ENCODE data around the gene LCNL1.

LCNL1 gene

DNA sequence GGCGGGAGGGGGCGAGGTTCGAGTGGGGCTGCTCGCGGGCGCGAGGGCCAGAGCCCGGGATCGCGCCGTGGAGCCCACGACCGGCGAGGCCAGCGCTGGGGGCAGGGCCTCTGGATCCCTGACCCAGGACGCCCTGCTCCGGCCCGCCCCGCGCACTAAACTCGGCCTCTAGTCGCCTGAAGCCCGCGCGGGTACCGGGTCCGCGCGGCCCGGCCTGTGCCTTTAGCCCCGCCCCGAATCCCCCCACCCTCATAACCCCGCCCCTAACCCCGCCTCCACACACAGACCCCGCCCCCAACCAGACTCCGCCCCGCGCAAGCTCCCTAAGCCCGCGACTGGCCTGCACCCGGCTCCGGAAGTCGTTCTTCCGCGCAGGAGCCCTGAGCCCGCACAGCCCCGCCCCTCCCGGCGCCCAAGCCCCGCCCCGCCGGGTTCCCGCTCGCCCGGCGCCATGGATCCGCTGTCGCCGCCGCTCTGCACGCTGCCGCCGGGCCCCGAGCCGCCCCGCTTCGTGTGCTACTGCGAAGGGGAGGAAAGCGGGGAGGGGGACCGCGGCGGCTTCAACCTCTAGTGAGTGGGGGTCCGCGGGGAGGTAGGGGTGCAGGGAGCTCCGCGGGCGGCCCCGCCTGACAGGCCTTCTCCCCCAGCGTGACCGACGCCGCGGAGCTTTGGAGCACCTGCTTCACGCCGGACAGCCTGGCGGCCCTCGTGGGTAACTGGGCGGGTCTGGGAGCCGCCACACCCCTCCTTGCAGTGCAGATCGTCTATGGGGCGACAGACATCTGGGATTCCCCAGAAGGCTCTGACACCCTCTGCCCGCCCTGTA is 9.4 kb downstream of the LCNL1 start, which contains the start of gene PAXX:
Gene PAXX (plus strand): TSS at position 430 of the 826 bp plus-strand sequence. CDS start 22 bp downstream, at position 452.
- Histone ChIP-seq H4K91ac (ENCODE audit: low read depth, low read length) (peak within 1 kb of the TSS; percentile 77), H3K79me2 (ENCODE audit: control insufficient read depth, insufficient read depth, low read length, poor library complexity) (peaks cover 11% of the 10 kb centered on the region), H3K14ac (ENCODE audit: low read length) (peak within 1 kb of the TSS; percentile 86), H3K18ac (ENCODE audit: low read length) (peak within 1 kb of the TSS; percentile 83), H3K23ac (ENCODE audit: low read length) (no peak within 1 kb of the TSS), H3K27me3 (ENCODE audit: insufficient read depth, low read length) (no peaks in the 10 kb centered on the region), H2AFZ (ENCODE audit: insufficient read depth, low read length, poor library complexity) (peak within 1 kb of the TSS; percentile 59), H2BK5ac (ENCODE audit: low read depth, low read length, poor library complexity) (peak within 1 kb of the TSS; percentile 67), H3K4me3 (ENCODE audit: low read depth, low read length) (peak within 1 kb of the TSS; percentile 83), H3K27ac (ENCODE audit: low read depth, low read length) (peak within 1 kb of the TSS; percentile 75), H3K4me1 (ENCODE audit: control insufficient read depth in 1 of 2, insufficient read depth in 2 of 2, low read length in 2 of 2) (peaks cover 33 to 41% of the 10 kb centered on the region in 2 experiments), H2BK120ac (ENCODE audit: insufficient read depth, low read length, poor library complexity) (peak within 1 kb of the TSS; percentile 50), H3K79me1 (ENCODE audit: low read length) (peaks cover 28% of the 10 kb centered on the region), H4K12ac (ENCODE audit: low read depth, low read length) (peak within 1 kb of the TSS; percentile 54), H2AK5ac (ENCODE audit: low read length) (peak within 1 kb of the TSS; percentile 1), H3K9me3 (ENCODE audit: insufficient read depth, low read depth, low read length) (peaks cover 3% of the 10 kb centered on the region), H3K9ac (ENCODE audit: low read length) (peak within 1 kb of the TSS; percentile 78), H4K8ac (ENCODE audit: low read depth, low read length) (peak within 1 kb of the TSS; percentile 61), H2BK12ac (ENCODE audit: low read length) (no peak within 1 kb of the TSS), H3K4ac (ENCODE audit: low read depth, low read length) (peak within 1 kb of the TSS; percentile 8), H3K4me2 (ENCODE audit: low read length) (peak within 1 kb of the TSS; percentile 97), H3K36me3 (ENCODE audit: control insufficient read depth in 1 of 2, insufficient read depth in 2 of 2, low read length in 2 of 2) (peaks cover 15 to 21% of the 10 kb centered on the region in 2 experiments)
- DNase-seq = peak; percentile 85 to 91
- WGBS (ENCODE audit: extremely low coverage, insufficient coverage, insufficient read length) = no CpG with 5 or more reads among the region's 92 CpGs

DNA sequence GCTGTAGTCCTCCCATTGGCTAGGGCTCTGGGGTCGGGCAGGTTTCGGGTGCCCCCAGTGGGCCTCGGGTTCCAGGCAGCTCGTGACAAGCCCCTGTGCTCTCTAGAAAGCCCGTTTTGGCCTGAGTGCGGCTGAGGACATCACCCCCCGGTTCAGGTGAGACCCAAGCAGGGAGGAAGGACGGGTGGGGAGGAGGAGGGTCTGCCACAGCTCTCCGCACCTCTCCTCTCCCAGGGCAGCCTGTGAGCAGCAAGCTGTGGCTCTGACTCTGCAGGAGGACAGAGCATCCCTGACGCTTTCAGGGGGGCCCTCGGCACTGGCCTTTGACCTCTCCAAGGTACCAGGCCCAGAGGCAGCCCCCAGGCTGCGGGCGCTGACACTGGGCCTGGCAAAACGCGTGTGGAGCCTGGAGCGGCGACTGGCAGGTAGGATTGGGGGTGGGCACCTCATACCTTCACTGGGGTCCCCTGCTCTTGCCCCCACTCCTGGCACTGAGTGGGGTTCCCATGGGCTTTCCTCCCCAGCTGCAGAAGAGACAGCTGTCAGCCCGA is 10.1 kb downstream of the LCNL1 start:
- H3K4me1 ChIP-seq (ENCODE audit: control insufficient read depth in 1 of 2, insufficient read depth in 2 of 2, low read length in 2 of 2) = peaks cover 38 to 48% of the 10 kb centered on the region in 2 experiments

DNA sequence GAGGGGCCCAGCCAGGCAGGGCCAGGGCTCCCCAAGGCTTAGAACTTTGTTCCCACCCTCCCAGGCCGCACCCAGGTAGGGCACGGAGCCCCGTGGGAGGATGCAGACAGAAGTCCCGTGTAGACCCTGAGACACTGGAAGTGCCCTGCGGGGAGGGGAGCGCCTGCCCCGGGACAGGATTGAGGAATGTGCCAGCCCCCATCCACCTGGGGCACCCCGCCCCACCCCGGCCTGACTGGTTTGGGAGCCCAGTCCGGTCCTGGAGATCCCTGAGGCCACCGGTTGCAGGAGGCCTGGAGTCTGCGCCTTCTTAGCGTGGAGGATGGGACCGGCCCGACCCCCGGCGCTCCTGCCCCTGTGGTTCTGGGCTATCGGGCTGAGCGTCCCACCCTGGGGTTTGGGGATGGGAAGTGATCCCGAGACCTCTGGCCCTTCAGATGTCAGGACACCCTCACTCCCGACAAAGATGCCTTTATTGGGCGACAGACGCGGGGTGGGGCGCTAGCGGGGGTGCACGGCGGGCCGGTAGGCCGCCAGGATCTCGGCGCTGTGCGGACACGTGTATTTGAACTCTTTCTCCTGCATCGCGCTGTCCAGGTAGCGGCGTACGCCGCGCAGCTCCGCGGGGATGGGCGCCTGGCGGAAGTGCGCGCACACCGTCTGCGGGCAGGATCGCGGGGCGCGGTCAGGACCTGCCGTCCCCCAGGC is 11.5 kb downstream of the LCNL1 start:
- no peak overlapping the region for H3K4ac ChIP-seq (ENCODE audit: low read depth, low read length)
- WGBS (ENCODE audit: extremely low coverage, insufficient coverage, insufficient read length) = no CpG with 5 or more reads among the region's 54 CpGs
- peak overlapping the region; percentile 13 for H3K4me2 ChIP-seq (ENCODE audit: low read length)

More for the DNA sequence above, 10.1 kb downstream of the LCNL1 start:
- no peak for DNase-seq
- Histone ChIP-seq H4K91ac (ENCODE audit: low read depth, low read length) (peak overlapping the region; percentile 77), H2BK12ac (ENCODE audit: low read length) (no peak overlapping the region), H3K4me3 (ENCODE audit: low read depth, low read length) (peak overlapping the region; percentile 83), H4K8ac (ENCODE audit: low read depth, low read length) (peak overlapping the region; percentile 12), H3K4me2 (ENCODE audit: low read length) (peak overlapping the region; percentile 97), H3K4ac (ENCODE audit: low read depth, low read length) (peak overlapping the region; percentile 8), H3K79me1 (ENCODE audit: low read length) (peaks cover 32% of the 10 kb centered on the region), H2BK120ac (ENCODE audit: insufficient read depth, low read length, poor library complexity) (peak overlapping the region; percentile 50), H3K27ac (ENCODE audit: low read depth, low read length) (peak overlapping the region; percentile 75), H3K14ac (ENCODE audit: low read length) (peak overlapping the region; percentile 86), H3K36me3 (ENCODE audit: control insufficient read depth in 1 of 2, insufficient read depth in 2 of 2, low read length in 2 of 2) (peaks cover 15 to 21% of the 10 kb centered on the region in 2 experiments), H4K12ac (ENCODE audit: low read depth, low read length) (peak overlapping the region; percentile 54), H2AK5ac (ENCODE audit: low read length) (peak overlapping the region; percentile 1), H2BK5ac (ENCODE audit: low read depth, low read length, poor library complexity) (peak overlapping the region; percentile 67), H3K9ac (ENCODE audit: low read length) (peak overlapping the region; percentile 78), H3K9me3 (ENCODE audit: insufficient read depth, low read depth, low read length) (peaks cover 3% of the 10 kb centered on the region), H2AFZ (ENCODE audit: insufficient read depth, low read length, poor library complexity) (no peak overlapping the region), H3K79me2 (ENCODE audit: control insufficient read depth, insufficient read depth, low read length, poor library complexity) (peaks cover 15% of the 10 kb centered on the region), H3K27me3 (ENCODE audit: insufficient read depth, low read length) (no peaks in the 10 kb centered on the region), H3K18ac (ENCODE audit: low read length) (peak overlapping the region; percentile 83), H3K23ac (ENCODE audit: low read length) (no peak overlapping the region)
- WGBS (ENCODE audit: extremely low coverage, insufficient coverage, insufficient read length) = no CpG with 5 or more reads among the region's 18 CpGs

DNA sequence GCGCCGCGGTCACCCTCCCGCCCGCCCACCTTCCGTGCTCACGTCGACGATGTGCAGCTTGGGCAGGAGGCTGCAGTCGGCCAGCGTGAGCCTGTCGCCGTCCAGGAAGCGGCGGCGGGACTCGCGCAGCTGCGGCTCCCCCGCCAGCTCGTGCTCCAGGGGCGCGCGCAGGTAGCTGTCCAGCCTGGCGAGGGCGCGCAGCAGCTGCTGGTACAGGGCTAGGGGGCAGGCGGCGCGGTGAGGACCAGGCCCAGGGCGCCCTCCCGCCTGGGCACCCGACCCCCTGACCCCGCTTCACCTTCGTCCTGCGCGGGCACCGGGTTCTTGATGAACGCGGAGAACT is 12.1 kb downstream of the LCNL1 start:
- Histone ChIP-seq H3K9me3 (ENCODE audit: insufficient read depth, low read depth, low read length) (peaks cover 3% of the 10 kb centered on the region), H3K14ac (ENCODE audit: low read length) (no peak overlapping the region), H2BK12ac (ENCODE audit: low read length) (no peak overlapping the region), H2BK5ac (ENCODE audit: low read depth, low read length, poor library complexity) (no peak overlapping the region), H3K23ac (ENCODE audit: low read length) (no peak overlapping the region), H3K79me2 (ENCODE audit: control insufficient read depth, insufficient read depth, low read length, poor library complexity) (peaks cover 15% of the 10 kb centered on the region), H4K91ac (ENCODE audit: low read depth, low read length) (no peak overlapping the region), H3K27me3 (ENCODE audit: insufficient read depth, low read length) (no peaks in the 10 kb centered on the region), H2BK120ac (ENCODE audit: insufficient read depth, low read length, poor library complexity) (no peak overlapping the region), H3K18ac (ENCODE audit: low read length) (no peak overlapping the region), H3K9ac (ENCODE audit: low read length) (no peak overlapping the region), H2AFZ (ENCODE audit: insufficient read depth, low read length, poor library complexity) (no peak overlapping the region), H3K4me2 (ENCODE audit: low read length) (no peak overlapping the region), H4K12ac (ENCODE audit: low read depth, low read length) (no peak overlapping the region), H2AK5ac (ENCODE audit: low read length) (no peak overlapping the region), H3K4me1 (ENCODE audit: control insufficient read depth in 1 of 2, insufficient read depth in 2 of 2, low read length in 2 of 2) (peaks cover 40 to 54% of the 10 kb centered on the region in 2 experiments), H3K27ac (ENCODE audit: low read depth, low read length) (no peak overlapping the region), H4K8ac (ENCODE audit: low read depth, low read length) (no peak overlapping the region), H3K4me3 (ENCODE audit: low read depth, low read length) (no peak overlapping the region), H3K79me1 (ENCODE audit: low read length) (peaks cover 42% of the 10 kb centered on the region), H3K4ac (ENCODE audit: low read depth, low read length) (no peak overlapping the region), H3K36me3 (ENCODE audit: control insufficient read depth in 1 of 2, insufficient read depth in 2 of 2, low read length in 2 of 2) (peaks cover 15 to 21% of the 10 kb centered on the region in 2 experiments)
- DNase-seq = peak in 1 of 2 donors; percentile 48
- WGBS (ENCODE audit: extremely low coverage, insufficient coverage, insufficient read length) = no CpG with 5 or more reads among the region's 40 CpGs

More for the DNA sequence above, 11.5 kb downstream of the LCNL1 start:
- peak; percentile 34 to 43 for DNase-seq
- Histone ChIP-seq H4K91ac (ENCODE audit: low read depth, low read length) (peak overlapping the region; percentile 77), H3K27me3 (ENCODE audit: insufficient read depth, low read length) (no peaks in the 10 kb centered on the region), H3K9ac (ENCODE audit: low read length) (no peak overlapping the region), H2BK12ac (ENCODE audit: low read length) (no peak overlapping the region), H3K79me1 (ENCODE audit: low read length) (peaks cover 42% of the 10 kb centered on the region), H4K8ac (ENCODE audit: low read depth, low read length) (peak overlapping the region; percentile 54), H3K18ac (ENCODE audit: low read length) (peak overlapping the region; percentile 13), H3K23ac (ENCODE audit: low read length) (no peak overlapping the region), H3K4me3 (ENCODE audit: low read depth, low read length) (no peak overlapping the region), H3K9me3 (ENCODE audit: insufficient read depth, low read depth, low read length) (peaks cover 3% of the 10 kb centered on the region), H2BK5ac (ENCODE audit: low read depth, low read length, poor library complexity) (peak overlapping the region; percentile 14), H4K12ac (ENCODE audit: low read depth, low read length) (peak overlapping the region; percentile 21), H3K79me2 (ENCODE audit: control insufficient read depth, insufficient read depth, low read length, poor library complexity) (peaks cover 15% of the 10 kb centered on the region), H3K27ac (ENCODE audit: low read depth, low read length) (peak overlapping the region; percentile 36), H3K14ac (ENCODE audit: low read length) (peak overlapping the region; percentile 6), H2BK120ac (ENCODE audit: insufficient read depth, low read length, poor library complexity) (peak overlapping the region; percentile 35), H2AFZ (ENCODE audit: insufficient read depth, low read length, poor library complexity) (no peak overlapping the region), H2AK5ac (ENCODE audit: low read length) (no peak overlapping the region), H3K36me3 (ENCODE audit: control insufficient read depth in 1 of 2, insufficient read depth in 2 of 2, low read length in 2 of 2) (peaks cover 15 to 21% of the 10 kb centered on the region in 2 experiments), H3K4me1 (ENCODE audit: control insufficient read depth in 1 of 2, insufficient read depth in 2 of 2, low read length in 2 of 2) (peaks cover 40 to 54% of the 10 kb centered on the region in 2 experiments)

All from trophoblast cell (in vitro differentiated cells and primary cell).